NCI-H2196 treated with DMSO at 0.1 percent for 48 hours (cell line): Measurements from ENCODE around the gene NME5.

Experiments used
- DNase-seq: peaks from one replicate; lab custom pipeline; 2025; ENCODE audit not compliant: unreplicated experiment; lab: John Stamatoyannopoulos, UW

NME5 gene

DNA sequence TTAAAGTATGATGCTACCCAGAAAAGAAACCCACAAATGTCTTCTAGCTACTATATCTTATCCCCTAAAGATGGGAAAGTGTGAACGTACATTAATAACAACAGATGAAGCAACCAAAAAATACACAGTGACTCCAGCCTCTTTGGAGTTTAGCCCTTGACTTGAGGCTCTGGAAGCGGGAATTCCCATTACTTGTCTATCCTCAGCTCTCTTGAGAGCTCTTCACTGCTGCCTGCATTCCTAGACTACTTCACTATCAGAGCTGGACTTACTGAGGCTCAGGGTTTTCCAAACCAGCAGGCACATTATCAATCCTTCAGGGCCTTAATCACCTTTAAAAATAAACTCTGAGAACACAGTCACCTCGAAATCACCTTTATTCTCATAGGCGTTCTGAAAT lies 1.0 kb upstream of the NME5 start:
- no peak for DNase-seq

GRCh38 chr5:138139781-138140090 lies 508 bp upstream of the NME5 start:
- no peak for DNase-seq

DNA sequence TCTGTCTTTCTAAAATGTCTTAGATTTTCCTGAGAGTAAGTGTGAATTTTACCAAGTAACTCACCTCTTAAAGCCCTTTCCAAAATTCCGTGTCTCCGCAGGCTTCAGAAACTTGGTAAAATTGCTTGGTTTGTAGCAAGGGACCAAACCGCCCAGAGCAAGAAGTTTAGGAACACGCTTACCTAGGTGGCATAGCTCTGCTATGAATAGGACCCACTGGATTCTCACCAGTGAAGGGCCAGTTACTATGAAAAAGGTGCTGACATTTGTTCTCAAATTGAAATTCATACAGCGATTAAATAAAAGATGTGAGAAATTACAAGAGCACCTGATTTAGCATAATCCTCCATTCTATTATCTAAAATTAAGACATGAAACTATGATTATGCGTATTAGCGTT lies 6.7 kb downstream of the NME5 start:
- DNase-seq: no peak

DNA sequence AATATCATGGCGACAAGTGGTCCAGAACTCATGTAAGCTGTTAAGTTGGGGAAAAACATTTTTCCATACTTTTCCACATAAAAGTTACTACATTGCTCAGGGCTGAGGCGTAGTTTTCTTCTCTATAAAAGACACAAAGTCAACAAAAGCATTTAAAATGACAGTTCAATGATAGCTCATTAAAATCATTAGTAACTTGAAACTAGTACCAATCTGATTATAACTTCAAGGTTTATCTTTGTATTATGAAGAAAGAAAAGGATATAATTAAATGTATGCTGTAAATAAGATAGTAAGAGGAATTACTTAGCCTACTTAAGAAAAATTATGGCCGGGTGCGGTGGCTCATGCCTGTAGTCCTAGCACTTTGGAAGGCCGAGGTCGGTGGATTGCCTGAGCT lies 9.9 kb downstream of the NME5 start:
- no peak for DNase-seq

DNA sequence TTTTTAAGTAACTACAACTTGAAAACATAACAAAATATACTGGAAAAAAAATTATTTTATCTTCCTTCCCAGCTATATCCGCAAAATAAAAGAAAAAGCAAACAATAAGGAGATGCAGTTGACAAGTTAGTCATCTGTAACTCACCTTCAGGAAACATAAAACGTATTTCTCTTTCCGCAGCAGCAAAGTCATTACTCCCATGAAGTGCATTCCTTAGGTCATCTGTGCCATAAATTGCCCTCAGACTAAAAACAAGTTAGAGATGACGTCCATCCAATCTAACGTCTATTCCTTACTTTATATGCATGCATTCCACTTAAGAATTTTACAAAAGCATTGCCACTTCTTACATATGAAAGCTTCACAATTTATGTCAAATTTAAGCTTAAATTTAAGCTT lies 10.9 kb downstream of the NME5 start:
- no peak for DNase-seq

- no peak for DNase-seq
These were observed 24.0 kb downstream of the NME5 start for GRCh38 chr5:138115254-138115653.

GRCh38 chr5:138111937-138112336 lies 27.3 kb downstream of the NME5 start:
- DNase-seq: no peak

GRCh38 chr5:138111181-138111580 lies 28.0 kb downstream of the NME5 start:
- no peak for DNase-seq

DNA sequence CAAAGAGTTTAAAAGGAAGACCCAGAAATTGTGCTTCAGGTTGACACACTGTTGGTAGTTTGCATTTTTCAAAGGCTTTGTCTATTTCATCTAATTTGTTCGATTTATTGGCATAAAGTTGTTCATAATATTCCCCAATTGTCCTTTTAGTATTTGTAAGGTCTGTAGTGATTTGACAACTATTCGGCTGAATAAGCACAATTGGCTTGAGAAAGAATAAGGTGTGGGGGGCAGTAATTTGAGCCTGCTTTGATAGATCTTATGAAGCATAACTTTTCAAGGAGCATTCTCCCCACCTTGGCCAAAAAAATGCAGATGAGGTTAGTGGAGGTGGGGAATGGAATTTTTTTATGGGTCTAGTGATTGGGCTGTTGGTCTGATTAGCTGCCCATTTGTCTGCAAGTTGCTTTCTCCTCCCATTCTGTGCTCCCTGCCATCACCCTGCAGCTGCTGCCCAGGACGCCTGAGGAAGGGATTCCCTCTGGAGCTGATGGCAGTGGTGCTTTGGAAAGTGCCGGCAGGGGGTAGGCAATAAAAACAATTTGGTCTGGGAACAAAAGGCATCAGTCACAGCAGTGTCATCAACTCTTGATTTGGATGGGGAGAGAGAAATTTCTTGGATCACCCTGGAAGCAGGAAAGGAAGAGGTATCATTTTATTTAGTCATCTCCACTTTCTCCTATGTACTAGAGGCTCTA lies 28.8 kb downstream of the NME5 start:
- DNase-seq: no peak

- no peak for DNase-seq
These were observed 29.6 kb downstream of the NME5 start for GRCh38 chr5:138109463-138110265.

GRCh38 chr5:138107213-138107612 lies 32.0 kb downstream of the NME5 start:
- DNase-seq: no peak

DNA sequence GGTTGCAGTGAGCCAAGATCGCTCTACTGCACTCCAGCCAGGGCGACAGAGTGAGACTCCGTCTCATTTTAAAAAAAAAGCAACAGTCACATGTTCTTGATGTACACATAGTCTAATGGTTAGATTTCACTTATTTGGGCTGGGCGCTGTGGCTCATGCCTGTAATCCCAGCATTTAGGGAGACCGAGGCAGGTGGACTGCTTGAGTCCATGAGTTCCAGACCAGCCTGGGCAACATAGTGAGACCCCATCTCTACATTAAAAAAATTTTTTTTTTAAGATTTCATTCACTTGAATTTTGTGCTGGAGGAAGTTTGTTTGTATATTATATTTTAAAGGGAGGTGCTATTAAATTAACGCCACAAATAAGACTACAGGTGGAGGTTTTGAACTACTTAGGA lies 33.5 kb downstream of the NME5 start:
- no peak for DNase-seq

DNA sequence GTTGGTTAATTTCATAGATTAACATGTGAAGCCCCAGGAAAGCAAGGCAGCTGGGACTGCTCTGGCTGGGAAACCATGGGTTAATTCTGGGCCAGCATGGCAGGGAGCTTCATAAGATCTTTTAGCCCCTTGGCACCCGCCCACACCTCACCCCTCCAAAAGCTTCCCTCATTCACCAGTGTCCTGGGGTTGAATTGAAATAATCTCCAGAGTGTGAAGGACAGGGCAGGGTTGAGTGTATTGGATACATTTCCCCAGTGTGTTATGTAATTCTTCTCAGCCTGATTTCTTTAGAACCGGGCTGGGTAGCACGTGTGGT lies 36.0 kb downstream of the NME5 start:
- DNase-seq: no peak

DNA sequence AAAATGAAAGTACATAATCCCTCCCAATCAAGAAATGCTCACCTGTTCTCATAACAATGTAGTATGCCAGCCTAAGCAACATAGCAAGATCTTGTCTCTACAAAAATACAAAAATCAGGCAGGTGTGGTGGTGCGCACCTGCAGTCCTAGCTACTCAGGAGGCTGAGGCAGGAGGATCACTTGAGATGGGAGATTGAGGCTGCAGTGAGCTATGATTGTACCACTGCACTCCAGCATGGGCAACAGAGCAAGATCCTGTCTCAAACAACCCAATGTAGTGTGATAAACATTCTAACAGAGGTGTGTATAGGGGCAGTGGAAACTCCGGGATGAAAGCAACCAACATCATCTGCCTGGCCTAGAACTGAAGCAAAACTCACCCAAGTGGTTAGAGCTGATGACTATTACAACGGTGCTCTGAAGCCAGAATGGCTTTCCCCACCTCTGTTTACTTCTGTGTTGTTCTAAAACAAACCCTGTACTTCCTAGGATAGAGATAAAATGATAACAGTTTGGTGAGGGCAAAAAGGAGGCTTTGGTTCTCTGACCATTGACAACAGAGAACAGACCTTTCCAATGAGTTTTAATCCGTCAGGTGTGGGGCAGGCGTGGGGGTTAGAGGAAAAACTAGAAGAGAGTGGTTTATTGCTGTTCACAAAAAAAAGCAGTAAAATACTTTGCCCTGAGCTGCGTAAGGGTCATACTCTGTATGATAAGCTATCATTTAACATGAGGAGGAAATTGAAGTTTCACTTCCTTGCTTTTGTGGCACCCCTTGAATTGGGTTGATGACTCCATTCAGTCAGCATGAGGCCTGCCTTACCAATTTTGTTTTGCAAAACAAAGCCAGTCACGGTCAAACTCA lies 36.5 kb downstream of the NME5 start:
- no peak for DNase-seq

GRCh38 chr5:138096997-138097828 lies 42.0 kb downstream of the NME5 start:
- no peak for DNase-seq

DNA sequence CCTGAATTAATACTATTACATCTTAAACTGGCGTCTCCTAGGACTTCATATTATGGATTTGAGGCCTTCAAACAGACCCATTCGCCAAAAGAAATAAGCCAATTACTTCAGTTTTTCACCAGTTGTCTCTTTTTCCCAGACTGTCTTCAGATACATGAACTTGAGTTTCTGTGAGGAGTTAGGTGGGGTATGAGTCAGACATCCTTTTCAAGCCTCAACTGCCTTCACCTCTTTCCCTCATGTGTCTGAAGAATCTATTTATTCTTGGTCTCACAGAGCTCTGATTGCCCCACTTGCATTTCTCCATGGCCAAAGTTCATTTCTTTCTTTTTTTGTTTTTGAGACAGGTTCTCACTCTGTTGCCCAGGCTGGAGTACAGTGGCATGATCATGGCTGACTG lies 42.9 kb downstream of the NME5 start:
- DNase-seq: no peak

- no peak for DNase-seq
These were observed 43.9 kb downstream of the NME5 start for GRCh38 chr5:138095100-138095907.

DNA sequence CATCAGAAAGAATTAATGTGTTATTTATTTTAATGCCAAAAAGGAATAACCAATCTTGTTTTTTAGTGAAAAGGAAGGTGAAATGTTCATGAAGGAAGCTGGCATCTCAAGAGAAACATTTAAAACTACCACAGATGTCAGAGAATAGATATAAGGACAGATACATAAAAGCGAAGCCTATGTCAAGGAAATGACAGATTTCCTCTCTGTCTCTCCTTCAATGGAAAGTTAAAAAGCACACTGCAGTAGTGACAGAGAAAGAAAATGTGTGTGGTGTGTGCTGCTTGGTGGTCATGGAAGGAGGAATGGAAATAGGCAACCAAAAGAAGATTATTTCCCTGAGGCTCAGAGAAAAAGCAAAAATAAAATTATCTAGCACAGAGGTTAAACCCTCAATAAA lies 46.2 kb downstream of the NME5 start:
- no peak for DNase-seq

DNA sequence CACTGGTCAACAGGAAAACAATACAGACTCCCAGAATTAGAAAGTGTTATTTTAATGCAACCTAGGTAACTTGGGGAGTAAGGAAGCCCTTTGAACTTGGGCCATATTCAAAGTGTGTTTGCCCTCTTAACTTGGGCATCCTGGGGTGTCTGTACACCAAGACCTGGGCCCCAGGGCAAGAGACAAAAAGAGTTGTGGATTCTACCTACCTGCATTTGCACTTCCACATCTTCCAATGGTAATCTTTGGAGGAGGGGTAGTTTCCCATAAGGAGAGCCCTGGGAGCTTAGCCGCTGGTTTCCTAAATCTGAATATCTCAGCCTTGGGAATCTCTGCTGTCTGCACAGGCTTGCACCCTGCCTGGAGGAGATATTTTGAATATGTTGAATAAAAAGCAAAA lies 46.9 kb downstream of the NME5 start:
- DNase-seq: no peak

- DNase-seq: no peak
These were observed 47.5 kb downstream of the NME5 start for GRCh38 chr5:138091685-138092084.
